AG08395 (cell line): ENCODE measurements around the gene MEF2C.
"Not testable (repeated sequence)": the region's sequence is repeated elsewhere in the genome, so short reads cannot be mapped to it uniquely, and the experiment has no call there.

Source experiments
- DNase-seq: peaks from one replicate; pipeline ENCODE4 v3.0.0; 2012; ENCODE audit warnings: mixed read lengths, low spot score

MEF2C gene

DNA sequence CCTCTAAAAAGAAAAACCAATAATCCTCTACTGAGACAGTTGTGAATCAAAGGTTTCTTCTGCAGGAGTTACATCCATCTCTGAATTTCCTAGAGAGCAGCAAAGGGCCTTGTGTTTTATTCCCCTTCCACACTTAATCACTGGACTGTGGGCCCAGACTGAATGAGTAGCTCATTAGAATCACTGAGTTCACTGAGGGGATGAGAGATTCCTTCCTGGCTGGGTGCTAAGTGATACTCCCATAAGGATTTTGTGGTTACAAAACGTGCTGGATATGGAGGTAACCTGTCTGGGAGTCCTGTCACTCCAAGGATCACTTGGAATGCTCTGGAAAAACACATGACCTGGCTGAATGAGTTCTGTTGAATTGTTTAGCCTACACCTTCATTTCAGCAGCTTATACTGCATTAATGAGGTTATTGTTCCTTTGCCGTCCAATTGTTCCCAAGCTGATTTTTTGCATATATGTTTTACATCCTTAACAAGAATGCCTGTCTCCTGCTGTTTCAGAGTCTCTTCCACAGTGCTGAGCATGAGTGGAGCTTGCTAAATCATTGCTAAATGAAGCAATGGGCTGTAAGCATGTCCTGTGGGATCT lies 82.9 kb downstream of the MEF2C start:
- no peak for DNase-seq

DNA sequence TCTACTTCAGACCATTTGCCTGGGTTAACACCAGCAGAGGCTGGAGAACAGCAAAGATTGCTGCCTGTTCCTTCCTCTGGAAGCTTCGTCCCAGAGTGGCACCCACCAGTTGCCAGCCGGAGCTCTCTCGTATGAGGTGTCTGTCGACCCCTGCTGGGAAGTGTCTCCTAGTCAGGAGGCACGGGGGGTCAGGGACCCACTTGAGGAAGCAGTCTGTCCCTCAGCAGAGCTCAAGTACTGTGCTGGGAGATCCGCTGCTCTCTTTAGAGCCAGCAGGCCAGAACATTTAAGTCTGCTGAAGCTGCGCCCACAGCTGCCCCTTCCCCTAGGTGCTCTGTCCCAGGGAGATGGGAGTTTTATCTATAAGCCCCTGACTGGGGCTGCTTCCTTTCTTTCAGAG lies 84.1 kb downstream of the MEF2C start:
- DNase-seq, result not testable (repeated sequence)

DNA sequence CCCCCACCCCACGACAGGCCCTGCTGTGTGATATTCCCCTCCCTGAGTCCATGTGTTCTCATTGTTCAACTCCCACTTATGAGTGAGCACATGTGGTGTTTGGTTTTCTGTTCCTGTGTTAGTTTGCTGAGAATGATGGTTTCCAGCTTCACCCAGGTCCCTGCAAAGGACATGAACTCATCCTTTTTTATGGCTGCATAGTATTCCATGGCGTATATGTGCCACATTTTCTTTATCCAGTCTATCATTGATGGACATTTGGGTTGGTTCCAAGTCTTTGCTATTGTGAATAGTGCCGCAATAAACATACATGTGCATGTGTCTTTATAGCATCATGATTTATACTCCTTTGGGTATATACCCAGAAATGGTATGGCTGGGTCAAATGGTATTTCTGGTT lies 89.2 kb downstream of the MEF2C start:
- DNase-seq, result not testable (repeated sequence)

- DNase-seq, result peak; percentile 7
Measured at GRCh38 chr5:88792144-88792840, 90.7 kb downstream of the MEF2C start.

- no peak for DNase-seq
Measured at GRCh38 chr5:88787856-88788255, 95.1 kb downstream of the MEF2C start.

DNA sequence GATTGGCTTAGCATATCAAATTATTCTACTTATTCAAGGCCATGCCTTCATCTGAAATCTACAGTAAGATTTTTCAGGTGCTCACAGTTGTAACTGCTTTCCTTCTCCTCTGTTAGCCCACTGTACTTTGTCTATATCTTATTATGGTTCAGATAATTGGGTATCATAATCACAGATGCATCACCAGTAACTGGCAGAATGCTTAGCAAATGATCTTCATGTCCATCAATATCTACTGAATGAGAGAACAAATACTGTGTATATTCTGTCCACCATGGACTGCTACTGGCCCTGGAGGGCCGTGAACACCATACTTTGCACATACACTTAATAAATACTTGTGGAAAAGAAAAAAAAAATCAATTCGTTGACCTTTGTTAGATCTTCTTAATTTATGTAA lies 96.2 kb downstream of the MEF2C start:
- DNase-seq, result no peak

DNA sequence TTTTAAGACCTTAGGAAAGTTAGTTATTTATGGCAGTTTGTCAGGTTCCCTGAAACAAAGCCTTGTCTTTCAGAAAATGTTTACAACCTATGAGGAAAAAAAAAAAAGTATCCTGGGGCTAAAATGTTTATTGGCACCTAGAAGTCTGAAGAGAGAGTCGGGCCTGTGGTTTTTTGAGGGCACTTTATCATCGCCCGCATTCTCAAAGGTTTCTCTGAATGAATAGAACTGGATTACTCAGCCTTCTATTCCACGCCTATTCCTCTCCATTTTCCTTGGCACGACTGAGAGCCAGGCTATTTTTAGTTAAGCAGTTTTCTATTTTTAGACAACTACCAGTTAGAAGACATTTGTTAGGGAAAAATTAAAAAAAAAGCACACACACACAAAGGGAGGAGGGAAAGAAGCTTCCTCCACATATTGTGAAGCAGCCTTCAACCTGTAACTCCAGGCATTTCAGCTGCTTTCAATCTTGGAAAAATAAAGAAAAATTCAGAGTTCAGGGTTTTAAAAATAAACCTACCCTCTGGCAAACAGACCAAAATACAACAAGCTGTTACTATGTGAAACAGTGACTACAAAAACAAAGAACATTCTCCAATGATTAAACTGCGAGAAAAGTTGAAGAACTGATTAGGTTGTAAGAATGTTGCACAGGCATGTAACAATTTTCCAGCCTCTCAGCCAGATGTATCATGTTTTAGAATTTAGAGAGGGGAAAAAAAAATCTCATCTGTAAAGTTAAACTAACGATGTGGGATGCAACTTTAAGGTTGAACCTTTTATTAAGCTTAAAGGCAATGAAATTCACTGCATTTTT lies 97.0 kb downstream of the MEF2C start:
- peak; percentile 78 for DNase-seq

- DNase-seq, result no peak
Measured at GRCh38 chr5:88782571-88782970, 100.4 kb downstream of the MEF2C start.

DNA sequence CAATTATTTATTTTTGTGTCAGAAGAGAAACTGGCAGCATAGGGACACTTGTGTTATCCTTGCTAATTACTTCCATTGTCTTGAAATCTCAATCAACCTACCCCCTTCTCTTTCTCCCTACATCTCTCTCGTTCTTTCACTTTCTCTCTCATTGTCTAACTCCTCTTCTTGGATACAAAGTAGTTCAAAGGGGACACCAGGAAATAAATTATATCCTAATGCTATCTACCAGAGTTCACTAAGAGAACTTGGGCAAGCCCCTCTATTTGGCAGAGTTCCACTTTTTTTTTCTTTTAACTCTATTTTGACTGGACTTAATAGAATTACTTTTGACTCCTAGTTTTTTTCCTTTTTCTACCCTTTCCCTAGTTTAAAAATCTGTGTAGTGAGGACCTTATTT lies 102.2 kb downstream of the MEF2C start:
- DNase-seq, result no peak

GRCh38 chr5:88778736-88779135 lies 104.2 kb downstream of the MEF2C start:
- peak; percentile 13 for DNase-seq

GRCh38 chr5:88776692-88777091 lies 106.3 kb downstream of the MEF2C start:
- DNase-seq, result no peak

- DNase-seq, result no peak
Measured at GRCh38 chr5:88772831-88773230, 110.2 kb downstream of the MEF2C start.

GRCh38 chr5:88772047-88772446 lies 110.9 kb downstream of the MEF2C start:
- DNase-seq, result no peak

DNA sequence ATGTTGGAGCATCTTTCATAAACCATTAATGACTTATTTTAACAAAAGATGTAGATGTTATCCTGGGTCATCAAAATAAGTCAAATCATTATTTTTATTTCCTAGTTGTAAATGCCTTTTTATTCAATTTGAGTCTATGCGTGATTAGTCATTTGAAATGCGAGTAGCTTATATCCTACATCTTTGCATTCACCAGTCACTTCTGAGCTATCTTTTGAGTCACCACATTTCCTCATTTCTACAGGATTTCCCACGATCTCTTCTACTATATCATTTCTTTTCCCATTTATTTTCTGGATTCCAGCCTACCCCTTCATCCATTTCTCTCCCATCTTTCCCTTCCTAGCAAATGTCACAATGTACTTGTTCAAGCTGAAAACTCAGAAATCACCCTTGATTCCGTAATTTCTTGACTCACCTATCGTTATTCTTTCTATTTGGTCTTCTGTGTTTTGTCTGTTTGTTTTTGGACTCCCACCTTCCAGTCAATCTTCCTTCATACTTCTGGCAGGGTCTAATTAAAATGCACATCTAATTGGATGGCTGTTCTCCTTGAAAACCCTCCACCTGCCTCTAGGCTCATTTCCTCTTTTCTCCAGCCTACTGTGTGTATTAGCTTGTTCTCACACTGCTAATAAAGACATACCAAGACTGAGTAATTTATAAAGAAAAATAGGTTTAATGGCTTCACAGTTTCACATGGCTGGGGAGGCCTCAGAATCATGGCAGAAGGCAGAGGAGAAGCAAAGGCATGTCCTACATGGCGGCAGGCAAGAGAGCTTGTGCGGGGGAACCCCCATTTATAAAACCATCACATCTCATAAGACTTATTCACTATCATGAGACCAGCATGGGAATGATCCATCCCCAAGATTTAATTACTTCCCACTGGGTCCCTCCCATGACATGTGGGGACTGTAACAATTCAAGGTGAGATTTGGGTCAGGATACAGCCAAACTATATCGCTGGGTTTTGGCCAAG lies 112.4 kb downstream of the MEF2C start:
- DNase-seq, result no peak

DNA sequence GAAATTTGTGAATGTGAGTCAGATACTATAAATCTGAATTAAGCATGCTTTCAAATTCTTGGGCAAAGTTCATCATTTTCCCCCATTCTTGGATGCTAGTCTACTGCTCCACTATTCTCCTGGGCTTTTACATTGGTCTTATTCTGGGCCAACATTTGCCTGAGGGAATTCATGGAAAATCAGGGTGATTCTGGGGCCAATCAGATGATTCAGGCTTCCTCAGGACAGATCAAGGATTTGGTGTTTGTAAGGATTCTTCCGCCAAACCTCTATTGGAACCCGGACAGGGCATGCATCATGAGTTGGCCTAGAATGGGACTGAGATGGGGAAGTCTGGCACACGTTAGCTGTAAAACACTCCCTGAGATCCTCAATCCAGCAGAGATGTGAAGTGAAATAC lies 113.8 kb downstream of the MEF2C start:
- DNase-seq, result peak; percentile 39

DNA sequence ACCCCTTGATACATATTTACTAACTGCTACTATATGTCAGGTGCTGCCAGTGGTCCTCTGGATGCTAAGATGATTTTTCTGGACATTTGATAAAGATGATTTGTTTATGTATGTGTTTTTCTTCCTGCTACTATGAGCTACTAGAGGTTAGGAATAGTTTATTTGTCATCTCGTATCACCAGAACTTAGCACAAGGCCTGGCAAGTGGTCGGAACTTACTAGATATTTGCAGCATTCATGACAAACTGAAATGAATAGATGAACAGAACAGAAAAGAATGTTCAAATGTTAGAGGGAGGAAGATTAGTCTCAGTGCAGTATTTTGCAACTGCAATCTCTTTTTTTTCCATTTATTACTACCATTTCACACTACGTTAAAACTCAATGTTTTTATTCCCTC lies 114.6 kb downstream of the MEF2C start:
- DNase-seq, result no peak

DNA sequence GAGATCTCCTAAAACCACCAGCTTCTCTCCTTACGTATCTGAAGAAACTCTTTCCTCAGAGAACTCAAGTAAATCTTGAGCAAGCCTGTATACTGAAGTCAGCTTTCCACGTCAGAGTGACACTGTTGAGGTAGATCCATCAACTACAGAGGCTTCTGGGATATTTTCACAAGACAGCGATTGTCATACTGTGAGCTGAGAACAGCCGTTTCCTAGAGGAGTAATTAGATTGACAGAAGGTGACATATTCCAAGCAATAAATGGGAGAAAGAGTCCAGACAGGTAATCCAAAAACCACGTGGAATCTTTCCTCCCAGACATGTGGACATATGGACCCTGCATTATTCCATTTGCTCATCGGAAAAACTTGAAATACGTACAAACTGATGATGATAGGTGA lies 117.2 kb downstream of the MEF2C start:
- DNase-seq, result no peak

DNA sequence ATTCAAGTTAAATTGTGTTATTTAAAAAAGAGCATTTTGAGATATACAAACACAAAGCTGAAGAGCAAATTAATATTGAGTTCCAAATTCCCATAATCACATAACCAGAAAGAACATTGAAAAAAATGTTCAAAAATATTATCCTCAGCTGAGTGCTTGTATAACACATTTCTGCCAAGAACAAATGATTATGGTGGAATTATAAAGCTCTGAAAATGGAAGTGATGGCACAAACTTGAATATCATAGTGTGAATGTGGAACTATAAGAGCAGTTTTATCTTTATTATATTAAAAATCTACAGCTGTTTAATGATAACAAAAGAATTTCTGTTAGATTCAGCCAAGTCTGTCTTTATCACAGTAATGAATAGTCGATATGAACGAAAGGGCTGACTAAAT lies 117.8 kb downstream of the MEF2C start:
- DNase-seq, result no peak

GRCh38 chr5:88761939-88762338 lies 121.0 kb downstream of the MEF2C start:
- no peak for DNase-seq

DNA sequence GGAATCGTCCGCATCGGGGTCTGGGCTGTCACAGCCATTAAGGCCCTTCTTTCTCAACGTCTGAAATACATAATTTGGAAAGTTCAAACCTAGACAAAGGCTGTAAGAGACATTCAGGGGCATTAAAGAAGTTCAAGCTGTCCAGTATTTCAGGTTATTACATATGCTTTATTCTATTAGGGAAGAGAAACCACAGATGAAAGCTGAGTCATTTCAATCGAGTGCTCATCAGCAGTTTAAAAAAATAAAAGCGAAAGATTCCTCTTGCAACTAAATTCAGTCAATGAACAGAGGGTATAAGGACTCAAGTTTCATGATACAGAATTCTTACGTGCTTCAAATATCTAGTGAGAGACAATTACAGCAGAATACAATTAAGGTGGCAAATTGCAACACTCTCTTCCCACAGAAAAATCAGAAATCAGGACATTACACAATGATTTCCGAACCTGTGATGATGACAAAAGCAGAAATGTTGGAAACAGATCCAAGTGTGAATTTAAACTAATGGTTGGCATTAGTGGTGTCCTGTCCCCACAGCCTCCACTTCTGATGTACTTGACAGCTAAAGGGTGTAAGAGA lies 121.6 kb downstream of the MEF2C start:
- peak; percentile 7 for DNase-seq

GRCh38 chr5:88760527-88760926 lies 122.5 kb downstream of the MEF2C start:
- DNase-seq, result no peak

DNA sequence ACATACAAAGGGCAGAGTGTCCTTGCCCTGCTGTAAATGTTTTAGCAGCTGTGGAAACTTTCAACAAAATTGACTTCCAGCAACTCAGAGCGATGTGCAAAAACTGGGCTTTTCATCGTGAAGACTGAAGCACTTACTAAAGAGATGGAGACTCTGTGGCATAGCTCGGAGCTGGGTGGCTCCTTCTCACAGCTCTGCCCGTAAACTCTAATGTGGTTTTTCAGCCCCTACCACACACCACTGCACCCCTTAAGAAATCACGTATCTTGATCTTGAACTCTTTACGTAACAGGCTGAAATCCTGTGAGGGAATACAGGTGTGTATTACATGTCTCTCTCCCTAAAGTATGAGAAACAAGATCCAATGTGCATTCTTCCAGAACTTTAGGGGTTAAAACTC lies 124.4 kb downstream of the MEF2C start:
- DNase-seq, result no peak
